DND-41 (cell line): ENCODE measurements around the gene CLEC12A.

Source experiments
- ATAC-seq: fragments of 200-7000 bp; cut with Tn5 transposase; 3 replicates; pipeline ENCODE4 v1.9.1; 2021; ENCODE audit warnings: low read depth; ENCODE audit not compliant: insufficient read depth
- DNase-seq: peaks from one replicate; pipeline ENCODE4 v3.0.0-alpha.2; 2020
- H2AFZ ChIP-seq: 2 replicates; pipeline ENCODE4 v1.6.0; 2012; ENCODE audit warnings: low read depth, low read length
- H3K27ac ChIP-seq: 2 replicates; pipeline ENCODE4 v1.5.1; 2012; ENCODE audit warnings: low read length, inconsistent platforms
- H3K27me3 ChIP-seq: fragments of 200-600 bp; sonication (generic); 2 replicates; pipeline ENCODE4 v1.6.0; 2012; ENCODE audit warnings: low read length, mild to moderate bottlenecking, inconsistent platforms; ENCODE audit not compliant: insufficient read depth, poor library complexity
- H3K36me3 ChIP-seq: 2 replicates; pipeline ENCODE4 v1.5.1; 2012; ENCODE audit warnings: low read length, inconsistent platforms; ENCODE audit not compliant: insufficient read depth
- H3K4me1 ChIP-seq: 2 replicates; pipeline ENCODE4 v1.5.1; 2012; ENCODE audit warnings: mild to moderate bottlenecking, low read length; ENCODE audit not compliant: insufficient read depth
- H3K4me2 ChIP-seq: 2 replicates; pipeline ENCODE4 v1.6.0; 2012; ENCODE audit warnings: mild to moderate bottlenecking, moderate library complexity, low read length, inconsistent platforms; ENCODE audit not compliant: insufficient read depth
- H3K4me3 ChIP-seq, 2 experiments: fragments of 200-600 bp in 1 of 2; shearing (Covaris generic) in 1 of 2; 2 replicates each; pipeline ENCODE4 v1.5.1; 2012 to 2016; ENCODE audit warnings: inconsistent platforms in 2 of 2, low read length in 2 of 2, mild to moderate bottlenecking in 2 of 2, low read depth in 1 of 2, moderate library complexity in 1 of 2
- H3K79me2 ChIP-seq: 2 replicates; pipeline ENCODE4 v1.6.0; 2012; ENCODE audit warnings: low read length, inconsistent platforms; ENCODE audit not compliant: insufficient read depth
- H3K9ac ChIP-seq: 2 replicates; pipeline ENCODE4 v1.6.0; 2012; ENCODE audit warnings: low read depth, mild to moderate bottlenecking, inconsistent platforms, low read length, moderate library complexity
- H3K9me3 ChIP-seq: 2 replicates; pipeline ENCODE4 v1.5.1; 2012; ENCODE audit warnings: low read length, moderate library complexity, mild to moderate bottlenecking, inconsistent platforms; ENCODE audit not compliant: insufficient read depth, severe bottlenecking
- H4K20me1 ChIP-seq: 2 replicates; pipeline ENCODE4 v1.6.0; 2012; ENCODE audit warnings: low read length; ENCODE audit not compliant: insufficient read depth
- CTCF ChIP-seq: IDR thresholded peaks from 2 replicates; pipeline ENCODE4 v1.5.1; 2012; ENCODE audit warnings: borderline replicate concordance, low read length, moderate library complexity, mild to moderate bottlenecking; ENCODE audit not compliant: poor library complexity, severe bottlenecking; ENCODE audit errors: extremely low read depth
- EZH2 ChIP-seq: IDR thresholded peaks from 3 replicates; pipeline ENCODE4 v1.6.1; 2012; ENCODE audit warnings: borderline replicate concordance, low read depth, mild to moderate bottlenecking, moderate library complexity, low read length, inconsistent platforms; ENCODE audit not compliant: severe bottlenecking

CLEC12A gene

GRCh38 chr12:9926876-9927275 lies 44.3 kb upstream of the CLEC12A start:
- Histone ChIP-seq H3K4me2 (no peak overlapping the region), H3K27me3 (peaks cover 10% of the 10 kb centered on the region), H3K27ac (no peak overlapping the region), H2AFZ (no peak overlapping the region), H4K20me1 (no peaks in the 10 kb centered on the region), H3K79me2 (no peaks in the 10 kb centered on the region), H3K9me3 (no peaks in the 10 kb centered on the region), H3K36me3 (no peaks in the 10 kb centered on the region), H3K4me3 (no peak overlapping the region), H3K4me1 (peaks cover 2% of the 10 kb centered on the region; the same call in 1 of the 2 replicates), H3K9ac (no peak overlapping the region)
- no peak for DNase-seq
- no peak for ATAC-seq
- TF ChIP-seq EZH2, result no peak
- TF ChIP-seq CTCF, result no peak

GRCh38 chr12:9928607-9929006 lies 42.6 kb upstream of the CLEC12A start:
- TF ChIP-seq EZH2 (no peak), CTCF (no peak)

GRCh38 chr12:9931245-9931644 lies 40.0 kb upstream of the CLEC12A start:
- ATAC-seq, result no peak
- no peaks in the 10 kb centered on the region for H3K79me2 ChIP-seq

More at GRCh38 chr12:9928607-9929006, 42.6 kb upstream of the CLEC12A start:
- Histone ChIP-seq H3K36me3 (no peaks in the 10 kb centered on the region), H3K27ac (no peak overlapping the region), H3K4me2 (no peak overlapping the region), H3K4me1 (peaks cover 2% of the 10 kb centered on the region; the same call in 1 of the 2 replicates), H2AFZ (no peak overlapping the region), H4K20me1 (no peaks in the 10 kb centered on the region), H3K9ac (no peak overlapping the region), H3K79me2 (no peaks in the 10 kb centered on the region), H3K4me3 (no peak overlapping the region), H3K9me3 (no peaks in the 10 kb centered on the region), H3K27me3 (peaks cover 10% of the 10 kb centered on the region)
- no peak for ATAC-seq
- no peak for DNase-seq

GRCh38 chr12:9932270-9932669 lies 38.9 kb upstream of the CLEC12A start, which contains the start of gene CLEC2A:
Gene CLEC2A, minus strand, starts transcription at chr12:9932370. Its CDS starts 41 bp downstream, at chr12:9932329.
- Histone ChIP-seq H3K4me2 (no peak within 1 kb of the TSS), H3K4me1 (no peaks in the 10 kb centered on the region), H3K4me3 (no peak within 1 kb of the TSS), H3K9ac (no peak within 1 kb of the TSS), H3K9me3 (no peaks in the 10 kb centered on the region), H4K20me1 (no peaks in the 10 kb centered on the region), H3K27ac (no peak within 1 kb of the TSS), H2AFZ (no peak within 1 kb of the TSS), H3K27me3 (peaks cover 7% of the 10 kb centered on the region), H3K79me2 (no peaks in the 10 kb centered on the region), H3K36me3 (no peaks in the 10 kb centered on the region)
- DNase-seq (no peak), ATAC-seq (no peak)
- TF ChIP-seq CTCF (no peak), EZH2 (no peak)

More at GRCh38 chr12:9931245-9931644, 40.0 kb upstream of the CLEC12A start:
- H3K36me3 ChIP-seq, result no peaks in the 10 kb centered on the region
- no peak for DNase-seq
- H3K4me1 ChIP-seq, result no peaks in the 10 kb centered on the region
- no peak for TF ChIP-seq EZH2
- H4K20me1 ChIP-seq, result no peaks in the 10 kb centered on the region
- H3K4me3 ChIP-seq, result no peak overlapping the region
- no peaks in the 10 kb centered on the region for H3K9me3 ChIP-seq
- no peak overlapping the region for H3K27ac ChIP-seq
- H3K9ac ChIP-seq, result no peak overlapping the region
- H2AFZ ChIP-seq, result no peak overlapping the region
- H3K4me2 ChIP-seq, result no peak overlapping the region
- peaks cover 10% of the 10 kb centered on the region for H3K27me3 ChIP-seq
